ENCODE results near the gene PLPPR2. TPM values are rescaled to one million over a fixed set of nuclear protein-coding genes. Genes with fewer than 3 reads are reported as not detected.
A peak's percentile ranks its signal among the peaks of the same experiment; 100 is the strongest.
"Not testable (repeated sequence)": the region's sequence is repeated elsewhere in the genome, so short reads cannot be mapped to it uniquely, and the experiment has no call there.

PLPPR2 gene
- total RNA-seq, 1 experiment from 2014 or later: 25.2 TPM

DNA sequence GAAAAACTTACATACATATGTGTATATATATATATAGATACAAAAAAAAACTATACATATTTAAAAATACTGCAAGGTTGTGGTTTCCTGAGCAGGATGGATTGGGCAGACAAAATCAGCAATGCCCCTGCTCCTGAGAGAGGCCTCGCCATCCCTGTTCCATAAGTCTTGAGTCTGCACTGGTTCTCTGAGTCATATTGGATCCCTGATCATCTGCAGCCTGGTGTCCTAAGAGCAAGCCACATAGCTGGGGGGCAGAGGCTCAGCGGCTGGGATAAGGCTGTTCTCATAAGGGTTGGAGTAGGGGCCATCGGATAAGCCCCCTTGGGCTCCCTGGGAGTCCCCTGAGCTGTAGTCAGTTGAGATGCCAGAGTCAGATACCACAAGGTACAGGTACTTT, 22.5 kb downstream of the PLPPR2 start:
- intact Hi-C loops (cut with micrococcal nuclease; ENCODE audit: unreplicated experiment): loop anchor here (5.0 kb wide), 1 partner anchor 45 kb away; no protein-coding TSS in a partner anchor
- BruUV-seq (replicated peaks): no TSS peak
- Histone ChIP-seq H3K79me2 (ENCODE audit: low read depth) (peaks cover 22% of the 10 kb centered on the region), H3K4me3 (no peak overlapping the region), H3K4me2 (peak overlapping the region; percentile 90), H4K20me1 (ENCODE audit: insufficient read depth) (no peaks in the 10 kb centered on the region), H3K9me2 (ENCODE audit: insufficient read depth) (no peaks in the 10 kb centered on the region), H3K36me3 (ENCODE audit: low read depth) (no peaks in the 10 kb centered on the region), H3K27ac (peak overlapping the region; percentile 37), H2AFZ (no peak overlapping the region), H3K27me3 (ENCODE audit: insufficient read depth, low read depth) (no peaks in the 10 kb centered on the region), H3K9me3 (ENCODE audit: insufficient read depth, low read depth) (no peaks in the 10 kb centered on the region), H3K4me1 (replicated peaks; ENCODE audit: insufficient read depth) (peaks cover 55% of the 10 kb centered on the region), H3F3A (ENCODE audit: insufficient read depth, low read depth) (peaks cover 50% of the 10 kb centered on the region)
- no peak for TF ChIP-seq EZH2 (IDR thresholded peaks at IDR 0.05; ENCODE audit: low read depth)
- TF ChIP-seq, protein P1, sequence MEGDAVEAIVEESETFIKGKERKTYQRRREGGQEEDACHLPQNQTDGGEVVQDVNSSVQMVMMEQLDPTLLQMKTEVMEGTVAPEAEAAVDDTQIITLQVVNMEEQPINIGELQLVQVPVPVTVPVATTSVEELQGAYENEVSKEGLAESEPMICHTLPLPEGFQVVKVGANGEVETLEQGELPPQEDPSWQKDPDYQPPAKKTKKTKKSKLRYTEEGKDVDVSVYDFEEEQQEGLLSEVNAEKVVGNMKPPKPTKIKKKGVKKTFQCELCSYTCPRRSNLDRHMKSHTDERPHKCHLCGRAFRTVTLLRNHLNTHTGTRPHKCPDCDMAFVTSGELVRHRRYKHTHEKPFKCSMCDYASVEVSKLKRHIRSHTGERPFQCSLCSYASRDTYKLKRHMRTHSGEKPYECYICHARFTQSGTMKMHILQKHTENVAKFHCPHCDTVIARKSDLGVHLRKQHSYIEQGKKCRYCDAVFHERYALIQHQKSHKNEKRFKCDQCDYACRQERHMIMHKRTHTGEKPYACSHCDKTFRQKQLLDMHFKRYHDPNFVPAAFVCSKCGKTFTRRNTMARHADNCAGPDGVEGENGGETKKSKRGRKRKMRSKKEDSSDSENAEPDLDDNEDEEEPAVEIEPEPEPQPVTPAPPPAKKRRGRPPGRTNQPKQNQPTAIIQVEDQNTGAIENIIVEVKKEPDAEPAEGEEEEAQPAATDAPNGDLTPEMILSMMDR (conservative IDR thresholded peaks at IDR 0.05): no peak
- POLR2A ChIA-PET (ENCODE audit: unreplicated experiment): interaction anchor here (0.6 to 0.7 kb wide), 4 partner anchors 33 to 368 kb away, joined by 3 to 6 read pairs (median 4); no protein-coding TSS in a partner anchor
- CTCF ChIA-PET: interaction anchor here (1.8 kb wide), 1 partner anchor 84 kb away, joined by 6 read pairs; no protein-coding TSS in a partner anchor
- no peak for DNase-seq

DNA sequence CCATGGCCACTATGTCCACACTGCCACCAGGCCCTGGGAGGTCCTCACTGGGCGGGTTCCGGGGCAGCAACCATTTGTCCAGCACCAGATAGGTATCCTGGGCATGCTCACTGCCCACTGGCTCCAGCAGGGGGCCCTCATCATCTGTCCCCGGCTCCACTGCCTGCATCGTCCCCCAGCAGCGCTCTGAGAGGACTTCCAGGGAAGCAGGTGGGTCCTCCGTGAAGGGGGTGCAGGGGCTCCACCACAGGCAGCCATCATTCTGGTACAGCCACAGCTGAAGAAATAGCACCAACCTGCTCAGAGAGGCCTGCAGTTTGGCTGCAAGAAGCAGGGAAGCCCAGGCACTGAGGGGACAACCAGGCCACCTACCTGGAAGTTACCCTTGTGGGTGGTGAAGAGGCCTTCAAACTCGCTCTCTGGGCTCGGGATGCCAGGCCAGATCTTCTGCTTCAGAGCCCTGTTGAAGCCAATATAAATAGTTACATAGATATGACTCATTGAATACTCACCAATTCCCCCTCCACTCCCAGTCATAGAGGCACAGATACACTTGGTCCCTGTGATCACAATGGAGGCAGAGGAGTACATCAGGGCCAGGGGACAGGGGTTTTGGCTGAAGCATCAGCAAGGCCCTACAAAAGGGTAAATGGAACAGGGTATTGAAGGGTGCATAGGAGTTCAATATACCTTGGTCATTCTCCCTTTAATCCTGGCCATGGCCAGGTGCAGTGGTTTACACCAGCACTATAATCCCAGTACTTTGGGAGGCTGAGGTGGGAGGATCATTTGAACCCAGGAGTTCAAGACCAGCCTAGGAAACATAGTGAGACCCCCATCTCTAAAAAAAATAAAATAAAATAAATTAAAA, 23.3 kb downstream of the PLPPR2 start:
- POLR2A ChIA-PET (ENCODE audit: unreplicated experiment): no interaction called here
- DNase-seq: peak; percentile 51 to 88

DNA sequence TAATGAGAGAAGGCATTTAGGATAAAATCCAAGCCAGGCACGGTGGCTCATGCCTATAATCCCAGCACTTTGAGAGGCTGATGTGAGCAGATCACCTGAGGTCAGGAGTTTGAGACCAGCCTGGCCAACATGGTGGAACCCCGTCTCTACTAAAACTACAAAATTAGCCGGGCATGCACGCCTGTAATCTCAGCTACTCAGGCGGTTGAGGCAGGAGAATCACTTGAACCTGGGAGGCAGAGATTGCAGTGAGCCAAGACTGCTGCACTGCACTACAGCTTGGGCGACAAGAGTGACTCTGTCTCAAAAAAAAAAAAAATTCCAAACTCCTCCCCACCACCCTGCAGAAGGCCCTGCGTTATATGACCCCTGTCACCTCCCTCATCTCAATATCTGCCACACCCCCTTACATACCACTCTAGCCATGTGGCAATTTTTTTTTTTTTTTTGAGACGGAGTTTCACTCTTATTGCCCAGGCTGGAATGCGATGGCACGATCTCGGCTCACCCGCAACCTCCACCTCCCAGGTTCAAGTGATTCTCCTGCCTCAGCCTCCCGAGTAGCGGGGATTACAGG, 24.1 kb downstream of the PLPPR2 start:
- H3K27me3 ChIP-seq (ENCODE audit: insufficient read depth, low read depth); H3K36me3 ChIP-seq (ENCODE audit: low read depth); H3K9me3 ChIP-seq (ENCODE audit: insufficient read depth, low read depth); BruUV-seq (replicated peaks); H3K9me2 ChIP-seq (ENCODE audit: insufficient read depth); H2AFZ ChIP-seq; POLR2A ChIA-PET (ENCODE audit: unreplicated experiment); H3K4me3 ChIP-seq; H4K20me1 ChIP-seq (ENCODE audit: insufficient read depth): not testable (repeated sequence)
- CTCF ChIA-PET: interaction anchor here (0.6 kb wide), 2 partner anchors 43 to 79 kb away, joined by 3 to 4 read pairs; no protein-coding TSS in a partner anchor
- peak overlapping the region; percentile 37 for H3K27ac ChIP-seq
- H3K79me2 ChIP-seq (ENCODE audit: low read depth): peaks cover 22% of the 10 kb centered on the region
- H3K4me1 ChIP-seq (replicated peaks; ENCODE audit: insufficient read depth): peaks cover 65% of the 10 kb centered on the region
- H3K4me2 ChIP-seq: peak overlapping the region; percentile 58
- H3F3A ChIP-seq (ENCODE audit: insufficient read depth, low read depth): peaks cover 51% of the 10 kb centered on the region
- DNase-seq: peak; percentile 58 to 65
- intact Hi-C loops (cut with micrococcal nuclease; ENCODE audit: unreplicated experiment): loop anchor here (5.0 kb wide), 1 partner anchor 43 kb away; no protein-coding TSS in a partner anchor

More for the DNA sequence above, 23.3 kb downstream of the PLPPR2 start:
- CTCF ChIA-PET: interaction anchor here (0.5 to 1.8 kb wide), 4 partner anchors 44 to 85 kb away, joined by 3 to 7 read pairs (median 5); no protein-coding TSS in a partner anchor
- H3K27me3 ChIP-seq (ENCODE audit: insufficient read depth, low read depth): no peaks in the 10 kb centered on the region
- H4K20me1 ChIP-seq (ENCODE audit: insufficient read depth): no peaks in the 10 kb centered on the region
- intact Hi-C loops (cut with micrococcal nuclease; ENCODE audit: unreplicated experiment): loop anchor here (5.0 kb wide), 1 partner anchor 44 kb away; no protein-coding TSS in a partner anchor
- no peak overlapping the region for H3K4me3 ChIP-seq
- peaks cover 50% of the 10 kb centered on the region for H3F3A ChIP-seq (ENCODE audit: insufficient read depth, low read depth)
- no peaks in the 10 kb centered on the region for H3K9me3 ChIP-seq (ENCODE audit: insufficient read depth, low read depth)
- peaks cover 63% of the 10 kb centered on the region for H3K4me1 ChIP-seq (replicated peaks; ENCODE audit: insufficient read depth)
- no peak overlapping the region for H2AFZ ChIP-seq
- H3K27ac ChIP-seq: peak overlapping the region; percentile 37
- no TSS peak for BruUV-seq (replicated peaks)
- peaks cover 22% of the 10 kb centered on the region for H3K79me2 ChIP-seq (ENCODE audit: low read depth)
- TF ChIP-seq, protein P1 (conservative IDR thresholded peaks at IDR 0.05): peak; percentile 67
- TF ChIP-seq EZH2 (IDR thresholded peaks at IDR 0.05; ENCODE audit: low read depth): no peak
- no peaks in the 10 kb centered on the region for H3K36me3 ChIP-seq (ENCODE audit: low read depth)
- H3K4me2 ChIP-seq: peak overlapping the region; percentile 58
- H3K9me2 ChIP-seq (ENCODE audit: insufficient read depth): no peaks in the 10 kb centered on the region

All from PC-9 (cell line).